AG09319 (cell line): ENCODE measurements around the gene PAXIP1.
"Not testable (repeated sequence)": the region's sequence is repeated elsewhere in the genome, so short reads cannot be mapped to it uniquely, and the experiment has no call there.

Source experiments
- DNase-seq: peaks from one replicate; pipeline ENCODE4 v3.0.0-alpha.2; 2010; ENCODE audit warnings: low read depth; ENCODE audit errors: extremely low read depth
- CTCF ChIP-seq: IDR thresholded peaks from 2 replicates; pipeline ENCODE4 v1.5.1; 2011; ENCODE audit warnings: low read depth, mild to moderate bottlenecking, inconsistent platforms, low read length, moderate library complexity

Gene PAXIP1

GRCh38 chr7:155003092-155003375 is at the start of gene PAXIP1:
PAXIP1 (minus strand) TSS chr7:155003124; CDS start chr7:155002929, 195 bp downstream.
- no peak for TF ChIP-seq CTCF
- peak; percentile 11 for DNase-seq

GRCh38 chr7:155051355-155051754 is 48.4 kb upstream of the PAXIP1 start:
- no peak for DNase-seq
- no peak for TF ChIP-seq CTCF

GRCh38 chr7:155048006-155048405 is 45.1 kb upstream of the PAXIP1 start:
- TF ChIP-seq CTCF: no peak
- DNase-seq: no peak

GRCh38 chr7:155043756-155044155 is 40.8 kb upstream of the PAXIP1 start:
- no peak for DNase-seq
- TF ChIP-seq CTCF: no peak

- TF ChIP-seq CTCF: no peak
- no peak for DNase-seq
Observed at GRCh38 chr7:155038335-155038734, 35.4 kb upstream of the PAXIP1 start.

- DNase-seq: not testable (repeated sequence)
Observed at GRCh38 chr7:155034495-155034894, 31.6 kb upstream of the PAXIP1 start.

- DNase-seq: no peak
Observed at GRCh38 chr7:155032978-155033377, 30.1 kb upstream of the PAXIP1 start.

More at GRCh38 chr7:155032978-155033377, 30.1 kb upstream of the PAXIP1 start:
- no peak for TF ChIP-seq CTCF
